Uterus (tissue), 4 donors: ENCODE measurements around the gene JUNB. TPM values are rescaled to one million over a fixed set of nuclear protein-coding genes. Genes with fewer than 3 reads are reported as not detected.
A peak's percentile ranks its signal among the peaks of the same experiment; 100 is the strongest.

Experiments used
- DNase-seq, 2 donors: peaks; one replicate each; pipeline ENCODE4 v3.0.0-alpha.2; 2019 to 2020
- H3K27ac ChIP-seq, 2 donors: fragments of 200-600 bp; sonication (generic); 1 replicate in 1 of 2; 2 replicates in 1 of 2; pipeline ENCODE4 v1.5.1; 2016 to 2018
- H3K27me3 ChIP-seq, 2 donors: fragments of 200-600 bp; sonication (generic); one replicate each; pipeline ENCODE4 v1.5.1; 2018 to 2019; ENCODE audit warnings: control low read depth in 1 of 2
- H3K36me3 ChIP-seq, 2 donors: fragments of 200-600 bp; sonication (generic); one replicate each; pipeline ENCODE4 v1.5.1; 2019; ENCODE audit warnings: control low read depth in 1 of 2
- H3K4me1 ChIP-seq, 2 donors: fragments of 200-600 bp; sonication (generic); one replicate each; pipeline ENCODE4 v1.5.1; 2018 to 2019; ENCODE audit warnings: control low read depth in 1 of 2
- H3K4me3 ChIP-seq, 2 donors: fragments of 200-600 bp; sonication (generic); 1 replicate in 1 of 2; 2 replicates in 1 of 2; pipeline ENCODE4 v1.5.1; 2018 to 2019; ENCODE audit warnings: mild to moderate bottlenecking in 1 of 2
- H3K9me3 ChIP-seq, 2 donors: fragments of 200-600 bp; sonication (generic); one replicate each; pipeline ENCODE4 v1.5.1; 2019; ENCODE audit warnings: control low read depth in 1 of 2
- POLR2A ChIP-seq, 2 donors: fragments of 450-650 bp; IDR thresholded peaks; one replicate each; pipeline ENCODE4 v1.6.1; 2016; ENCODE audit warnings: antibody characterized with exemption in 2 of 2, mild to moderate bottlenecking in 1 of 2, moderate library complexity in 1 of 2
- intact Hi-C: fragments of 100-400 bp; cut with DNase I; formaldehyde crosslinking; loops from one replicate; pipeline ENCODE4 v1.15.1; 2023; ENCODE audit warnings: low total_unique reads
- total RNA-seq, 4 donors: library from RNA; depleted of rRNA in 3 of 4; stranded (reverse); fragments of >200 nt in 3 of 4; gene quantifications; one replicate each; pipeline versions ENCODE4 v1.1.0 to v1.2.4, GENCODE V29; 2014 to 2023
- TF ChIP-seq, protein P1 (sequence below), 4 experiments: fragments of 200-600 bp in 2 of 4; fragments of 450-650 bp in 2 of 4; sonication (generic) in 2 of 4; IDR thresholded peaks; one replicate each; pipeline ENCODE4 v1.5.1; 2016 to 2019; ENCODE audit warnings: antibody characterized with exemption in 4 of 4, mild to moderate bottlenecking in 2 of 4, moderate library complexity in 1 of 4
- donor health status: DM: yes; HTN: yes; CAD: no.

The JUNB gene
- total RNA-seq, 4 donors from 2014 or later = 47.4 to 417 (median 81.5) TPM

DNA sequence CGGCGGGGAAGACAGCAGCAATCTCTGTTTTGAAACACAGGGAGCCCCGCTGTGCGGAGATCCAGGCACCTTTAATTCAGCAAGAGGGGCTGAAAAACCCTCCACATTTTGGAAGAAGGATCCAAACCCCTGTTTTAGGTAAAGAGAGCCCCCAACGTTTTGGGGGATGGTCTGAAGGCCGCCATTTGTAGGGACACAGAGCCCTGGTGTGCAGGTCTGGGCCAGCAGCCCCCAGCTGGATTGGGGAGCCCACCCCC lies 12.5 kb upstream of the JUNB start:
- no peaks in the 10 kb centered on the region for H3K9me3 ChIP-seq
- H3K4me3 ChIP-seq = peak overlapping the region; percentile 43 to 48
- peak in 1 of 2 donors; percentile 6 for TF ChIP-seq POLR2A (IDR thresholded peaks at IDR 0.05)
- TF ChIP-seq, protein P1, sequence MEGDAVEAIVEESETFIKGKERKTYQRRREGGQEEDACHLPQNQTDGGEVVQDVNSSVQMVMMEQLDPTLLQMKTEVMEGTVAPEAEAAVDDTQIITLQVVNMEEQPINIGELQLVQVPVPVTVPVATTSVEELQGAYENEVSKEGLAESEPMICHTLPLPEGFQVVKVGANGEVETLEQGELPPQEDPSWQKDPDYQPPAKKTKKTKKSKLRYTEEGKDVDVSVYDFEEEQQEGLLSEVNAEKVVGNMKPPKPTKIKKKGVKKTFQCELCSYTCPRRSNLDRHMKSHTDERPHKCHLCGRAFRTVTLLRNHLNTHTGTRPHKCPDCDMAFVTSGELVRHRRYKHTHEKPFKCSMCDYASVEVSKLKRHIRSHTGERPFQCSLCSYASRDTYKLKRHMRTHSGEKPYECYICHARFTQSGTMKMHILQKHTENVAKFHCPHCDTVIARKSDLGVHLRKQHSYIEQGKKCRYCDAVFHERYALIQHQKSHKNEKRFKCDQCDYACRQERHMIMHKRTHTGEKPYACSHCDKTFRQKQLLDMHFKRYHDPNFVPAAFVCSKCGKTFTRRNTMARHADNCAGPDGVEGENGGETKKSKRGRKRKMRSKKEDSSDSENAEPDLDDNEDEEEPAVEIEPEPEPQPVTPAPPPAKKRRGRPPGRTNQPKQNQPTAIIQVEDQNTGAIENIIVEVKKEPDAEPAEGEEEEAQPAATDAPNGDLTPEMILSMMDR (IDR thresholded peaks at IDR 0.05) = no peak
- DNase-seq = no peak
- peak overlapping the region; percentile 88 to 89 for H3K27ac ChIP-seq
- intact Hi-C loops = no loop called here
- no peaks in the 10 kb centered on the region for H3K27me3 ChIP-seq
- H3K4me1 ChIP-seq = peaks cover 0 to 18% of the 10 kb centered on the region in 2 donors
- no peaks in the 10 kb centered on the region for H3K36me3 ChIP-seq

DNA sequence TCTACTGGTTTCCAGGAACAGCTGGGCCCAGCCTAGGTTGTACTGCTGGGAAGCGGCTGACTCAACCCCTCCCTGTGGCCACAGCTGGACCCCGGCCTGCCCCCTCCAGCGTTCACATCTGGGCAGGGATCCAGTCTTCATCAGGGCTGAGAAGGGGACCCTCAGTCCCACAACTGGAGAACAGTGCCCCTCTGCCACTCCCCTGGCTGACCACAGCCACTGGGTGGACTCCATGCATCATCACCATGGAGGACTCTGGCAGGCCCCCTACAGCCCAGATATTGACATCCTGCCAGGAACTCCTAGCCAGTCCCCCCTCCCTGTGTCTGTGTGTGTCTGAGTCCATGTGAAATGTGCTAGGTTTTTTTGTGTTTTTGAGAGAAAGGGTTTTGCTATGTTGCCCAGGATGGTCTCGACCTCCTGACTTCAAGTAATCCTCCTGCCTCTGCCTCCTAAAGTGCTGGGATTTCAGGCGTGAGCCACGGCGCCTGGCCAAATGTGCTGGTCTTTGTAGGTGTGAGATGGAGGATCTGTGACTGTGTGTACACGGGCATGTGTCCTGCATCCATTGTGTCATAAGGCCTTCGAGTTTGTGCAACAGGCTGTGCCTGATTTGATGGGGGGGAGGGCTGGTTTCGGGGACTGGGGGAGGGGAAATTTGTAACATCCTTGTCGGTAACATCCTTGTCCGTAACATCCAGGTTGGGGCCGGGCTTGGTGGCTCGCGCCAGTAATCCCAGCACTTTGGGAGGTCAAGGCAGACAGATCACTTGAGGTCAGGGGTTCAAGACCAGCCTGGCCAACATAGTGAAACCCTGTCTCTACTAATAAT lies 11.9 kb upstream of the JUNB start:
- TF ChIP-seq, protein P1 (IDR thresholded peaks at IDR 0.05) = no peak
- TF ChIP-seq POLR2A (IDR thresholded peaks at IDR 0.05) = peak in 1 of 2 donors; percentile 9
- Histone ChIP-seq H3K4me1 (peaks cover 0 to 19% of the 10 kb centered on the region in 2 donors), H3K9me3 (no peaks in the 10 kb centered on the region), H3K27ac (peak overlapping the region; percentile 88 to 89), H3K4me3 (peak overlapping the region in 1 of 2 donors; percentile 48), H3K27me3 (no peaks in the 10 kb centered on the region), H3K36me3 (no peaks in the 10 kb centered on the region)
- peak; percentile 69 to 75 for DNase-seq
- intact Hi-C loops = no loop called here

DNA sequence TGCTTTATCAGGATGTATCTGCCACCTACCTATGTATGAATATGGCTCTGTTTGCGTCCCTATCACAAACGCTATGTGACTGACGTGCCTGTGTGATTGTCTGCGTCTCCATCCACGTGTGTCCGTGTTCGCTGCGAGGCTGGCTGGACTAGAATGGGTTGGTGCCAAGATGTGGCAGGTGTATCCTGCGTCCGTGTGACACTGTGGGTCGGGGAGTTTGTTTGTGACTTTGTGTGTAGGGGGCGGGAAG lies 9.2 kb upstream of the JUNB start:
- peaks cover 0 to 19% of the 10 kb centered on the region in 2 donors for H3K4me1 ChIP-seq
- intact Hi-C loops = no loop called here
- peak overlapping the region; percentile 48 to 49 for H3K4me3 ChIP-seq
- H3K9me3 ChIP-seq = no peaks in the 10 kb centered on the region
- no peak for DNase-seq
- H3K27me3 ChIP-seq = no peaks in the 10 kb centered on the region
- no peaks in the 10 kb centered on the region for H3K36me3 ChIP-seq
- TF ChIP-seq POLR2A (IDR thresholded peaks at IDR 0.05) = no peak
- TF ChIP-seq, protein P1 (IDR thresholded peaks at IDR 0.05) = no peak
- H3K27ac ChIP-seq = peak overlapping the region; percentile 98 to 100

DNA sequence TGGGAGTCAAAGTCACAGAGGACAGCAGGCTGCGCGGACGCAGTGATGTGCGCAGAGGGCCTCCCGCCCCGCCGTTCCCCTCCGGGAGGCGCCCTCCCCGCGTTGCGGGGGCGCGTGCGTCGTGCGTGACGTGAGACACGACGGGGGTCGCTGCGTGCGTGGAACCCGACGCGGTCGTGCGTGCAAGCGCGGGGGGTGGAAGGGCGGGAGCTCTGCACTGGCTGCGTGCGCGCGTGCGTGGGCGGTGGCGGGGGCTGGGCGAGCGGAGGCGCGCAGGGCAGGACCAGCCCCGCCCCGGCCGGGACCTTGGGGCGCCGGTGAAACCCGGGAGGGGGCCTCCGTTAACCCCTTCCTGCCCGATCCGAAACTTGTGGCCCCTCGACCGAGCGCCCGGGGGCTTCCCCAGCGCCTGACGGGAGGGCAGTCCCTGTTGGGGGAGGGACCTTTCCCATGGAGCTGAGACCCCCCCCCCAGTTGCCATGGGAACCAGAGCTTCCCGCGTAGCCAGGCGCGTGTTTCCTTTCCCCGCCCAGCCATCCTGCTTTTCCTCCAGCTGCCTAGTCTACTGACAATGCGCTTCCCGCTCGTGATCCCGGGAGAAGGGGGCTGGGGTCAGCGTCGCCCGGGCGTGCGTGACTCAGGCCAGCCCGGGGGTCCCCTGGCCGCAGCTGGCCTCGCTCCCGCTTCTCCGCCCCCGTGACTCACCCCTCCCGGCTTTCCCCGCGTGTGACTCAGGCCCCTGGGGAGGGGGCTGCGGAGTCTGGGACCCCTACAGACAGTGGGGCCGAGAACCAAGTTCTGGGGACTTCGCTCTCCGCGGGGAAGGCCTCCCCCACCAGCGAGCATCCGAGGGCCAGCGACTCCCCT lies 8.6 kb upstream of the JUNB start:
- DNase-seq = peak; percentile 90 to 93
- Histone ChIP-seq H3K4me1 (peaks cover 0 to 19% of the 10 kb centered on the region in 2 donors), H3K27me3 (no peaks in the 10 kb centered on the region), H3K27ac (peak overlapping the region; percentile 98 to 100), H3K9me3 (no peaks in the 10 kb centered on the region), H3K4me3 (peak overlapping the region; percentile 48 to 49), H3K36me3 (no peaks in the 10 kb centered on the region)
- intact Hi-C loops = no loop called here
- TF ChIP-seq, protein P1 (IDR thresholded peaks at IDR 0.05) = peak in 1 of 4 experiments; percentile 11
- peak; percentile 18 to 73 for TF ChIP-seq POLR2A (IDR thresholded peaks at IDR 0.05)

DNA sequence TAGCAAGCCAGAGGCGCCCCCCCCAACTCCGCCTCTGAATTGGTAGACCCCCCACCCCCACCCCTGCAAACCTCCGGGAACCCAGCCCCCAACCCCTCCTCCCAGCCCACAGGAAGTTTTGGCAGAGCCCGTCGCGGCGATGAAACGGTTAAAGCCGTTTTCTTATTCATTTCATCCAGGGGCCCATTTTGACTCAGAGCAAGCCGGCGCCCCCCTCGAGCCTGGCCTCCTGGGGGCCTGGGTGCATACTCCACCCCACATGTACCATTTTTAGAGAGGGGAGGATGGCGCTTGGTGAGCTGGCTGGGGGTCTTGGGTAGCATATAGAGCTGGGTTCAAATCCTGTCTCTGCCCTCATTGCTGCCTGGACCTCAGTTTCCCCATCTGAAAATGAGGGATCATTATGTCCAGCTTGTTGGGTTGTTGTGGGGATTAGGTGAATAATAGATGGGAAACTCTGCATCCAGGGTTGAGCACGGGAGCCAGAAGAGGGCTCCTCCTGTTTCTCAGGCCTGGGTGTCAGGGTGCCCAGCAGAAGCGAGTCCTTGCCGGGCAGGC lies 7.9 kb upstream of the JUNB start:
- H3K9me3 ChIP-seq = no peaks in the 10 kb centered on the region
- H3K27me3 ChIP-seq = no peaks in the 10 kb centered on the region
- H3K4me3 ChIP-seq = peak overlapping the region; percentile 48 to 49
- peaks cover 0 to 25% of the 10 kb centered on the region in 2 donors for H3K4me1 ChIP-seq
- TF ChIP-seq, protein P1 (IDR thresholded peaks at IDR 0.05) = no peak
- TF ChIP-seq POLR2A (IDR thresholded peaks at IDR 0.05) = no peak
- H3K36me3 ChIP-seq = no peaks in the 10 kb centered on the region
- intact Hi-C loops = no loop called here
- peak in 1 of 2 donors; percentile 28 for DNase-seq
- H3K27ac ChIP-seq = peak overlapping the region; percentile 98 to 100
